ENCODE results near the gene IGFBP1. TPM values are rescaled to one million over a fixed set of nuclear protein-coding genes. Genes with fewer than 3 reads are reported as not detected.

IGFBP1 gene
- total and polyA plus RNA-seq, 2 of the 13 experiments (the other 11 are each of a cell fraction or from before 2014, with no cell fraction given), result 5.4 to 885 TPM

GRCh38 chr7:45869426-45869825, 18.9 kb upstream of the IGFBP1 start (continued):
- TF ChIP-seq ZNF609 (CRISPR knock-in tag; IDR thresholded peaks at IDR 0.05; ENCODE audit: borderline replicate concordance), result no peak

- DNase-seq (ENCODE audit: low spot score) (peak; percentile 57), ATAC-seq (peak; percentile 97), FAIRE-seq (peak; percentile 76)
- 26% methylated on average over 5 of the region's 10 CpGs for WGBS (ENCODE audit: low lambda C conversion rate)
- Histone ChIP-seq H3K27me3 (ENCODE audit: control insufficient read depth in 1 of 2, insufficient read depth in 2 of 2, low read length in 2 of 2) (no peaks in the 10 kb centered on the region), H3K4me3 (replicated peaks in 1 of 3; ENCODE audit: insufficient read depth in 1 of 3, low read depth in 2 of 3, low read length in 3 of 3) (peak overlapping the region in 1 of 3 experiments; percentile 33; a peak in 2 of 6 replicates), H3K4me1 (ENCODE audit: insufficient read depth, low read length) (peaks cover 73% of the 10 kb centered on the region), H3K9ac (ENCODE audit: insufficient read depth, low read depth, low read length) (no peak overlapping the region; the same call in 1 of the 2 replicates), H3K27ac (ENCODE audit: extremely low read length, insufficient read depth, low read length) (no peak overlapping the region), H3K79me2 (ENCODE audit: insufficient read depth, low read length) (no peaks in the 10 kb centered on the region), H3K36me3 (replicated peaks in 1 of 2; ENCODE audit: control insufficient read depth in 1 of 2, insufficient read depth in 2 of 2, low read length in 2 of 2) (no peaks in the 10 kb centered on the region), H3K4me2 (ENCODE audit: low read depth, low read length) (peak overlapping the region; percentile 46), H4K20me1 (ENCODE audit: insufficient read depth, low read length) (no peaks in the 10 kb centered on the region), H2AFZ (ENCODE audit: low read length) (no peak overlapping the region), H3K9me3 (ENCODE audit: low read length) (peaks cover 1% of the 10 kb centered on the region; the same call in 1 of the 2 replicates)
- no TSS peak for BruUV-seq (replicated peaks)
- CTCF ChIA-PET (ENCODE audit: low intra/inter-chr PET ratio, low total read pairs), result interaction anchor here (0.9 to 2.5 kb wide), 7 partner anchors 9 to 480 kb away, joined by 3 to 11 read pairs (median 6); no protein-coding TSS in a partner anchor
- intact Hi-C loops (cut with micrococcal nuclease; ENCODE audit: unreplicated experiment), result loop anchor here (1.0 to 5.0 kb wide), 2 partner anchors 35 to 480 kb away; no protein-coding TSS in a partner anchor
- POLR2A ChIA-PET, result interaction anchor here (1.0 to 8.5 kb wide), 4 partner anchors 11 to 24 kb away, joined by 4 to 117 read pairs (median 51); partner anchors contain the start of gene IGFBP1
- in situ Hi-C loops (cut with HindIII; ENCODE audit: extremely low pct_ligation_motif_present, low pct_unique_long_range_greater_than_20kb), result no loop called here
- TF ChIP-seq RAD51 (IDR thresholded peaks at IDR 0.05; ENCODE audit: borderline replicate concordance) (no peak), KDM5B (CRISPR knock-in tag; IDR thresholded peaks at IDR 0.05; ENCODE audit: borderline replicate concordance) (peak; percentile 68; the same call in 1 of the 2 replicates), E2F5 (CRISPR knock-in tag; conservative IDR thresholded peaks at IDR 0.05) (no peak), MZF1 (CRISPR knock-in tag; IDR thresholded peaks at IDR 0.05; ENCODE audit: borderline replicate concordance) (0 out of 2 replicates have a peak, but pooled peaks have one; percentile 10), ZNF333 (CRISPR knock-in tag; IDR thresholded peaks at IDR 0.05; ENCODE audit: borderline replicate concordance) (0 out of 2 replicates have a peak, but pooled peaks have one; percentile 25), ZNF513 (CRISPR knock-in tag; conservative IDR thresholded peaks at IDR 0.05) (no peak), ERF (CRISPR knock-in tag; IDR thresholded peaks at IDR 0.05) (peak; percentile 75; the same call in 1 of the 2 replicates), GATAD2A (CRISPR knock-in tag; IDR thresholded peaks at IDR 0.05) (peak; percentile 64), POLR2AphosphoS5 (IDR thresholded peaks at IDR 0.05; ENCODE audit: low read depth, low read length) (no peak), SOX6 (IDR thresholded peaks at IDR 0.05) (no peak), SOX6 (CRISPR knock-in tag; IDR thresholded peaks at IDR 0.05) (peak; percentile 10; the same call in 1 of the 2 replicates), ELF3 (CRISPR knock-in tag; IDR thresholded peaks at IDR 0.05) (peak; percentile 60), EED (CRISPR knock-in tag; IDR thresholded peaks at IDR 0.05) (peak; percentile 71; the same call in 1 of the 2 replicates)
Measured at GRCh38 chr7:45872116-45873034, 15.9 kb upstream of the IGFBP1 start.

All from HepG2 (cell line).